IMR-90 (cell line): ENCODE measurements around the gene BACH1. TPM values are rescaled to one million over a fixed set of nuclear protein-coding genes. Genes with fewer than 3 reads are reported as not detected.

Experiments used
- ATAC-seq: fragments of 200-7000 bp; cut with Tn5 transposase; 2 replicates; pipeline ENCODE4 v1.9.1; 2020; ENCODE audit warnings: low read depth, mild to moderate bottlenecking, moderate library complexity
- BruUV-seq: library from RNA; stranded (reverse); fragments of 400-500 nt; replicated peaks from 2 replicates; lab custom pipeline; 2021; lab: Mats Ljungman, UMichigan
- CTCF ChIA-PET: fragments of 300-600 bp; formaldehyde crosslinking; extraction: SDS; loops from one replicate; lab custom pipeline; 2021; ENCODE audit warnings: antibody characterized with exemption; lab: Yijun Ruan, JAX
- POLR2A ChIA-PET: fragments of 300-600 bp; sonication (Branson Sonifier 250); formaldehyde crosslinking; loops from one replicate; lab custom pipeline; 2022; ENCODE audit warnings: antibody characterized with exemption; ENCODE audit not compliant: unreplicated experiment; lab: Charles Lee
- DNase-seq: peaks from one replicate; pipeline ENCODE4 v3.0.0; 2013
- H2AFZ ChIP-seq: replicated peaks from 2 replicates; pipeline ENCODE3; 2013; ENCODE audit warnings: low read length, mild to moderate bottlenecking; ENCODE audit not compliant: poor library complexity
- H2AK5ac ChIP-seq: 2 replicates; pipeline ENCODE4 v1.6.1; 2013; ENCODE audit warnings: low read depth, low read length, inconsistent platforms
- H2AK9ac ChIP-seq: replicated peaks from 2 replicates; pipeline ENCODE3; 2013; ENCODE audit warnings: mild to moderate bottlenecking, low read depth, low read length, moderate library complexity; ENCODE audit not compliant: poor library complexity
- H2BK120ac ChIP-seq: 2 replicates; pipeline ENCODE4 v1.6.1; 2013; ENCODE audit warnings: low read depth, low read length, inconsistent platforms
- H2BK15ac ChIP-seq: 3 replicates; pipeline ENCODE4 v1.6.1; 2013; ENCODE audit warnings: low read depth, low read length, inconsistent platforms
- H2BK20ac ChIP-seq: 2 replicates; pipeline ENCODE4 v1.6.1; 2013; ENCODE audit warnings: low read depth, mild to moderate bottlenecking, inconsistent platforms, low read length, moderate library complexity
- H2BK5ac ChIP-seq: 2 replicates; pipeline ENCODE4 v1.6.1; 2013; ENCODE audit warnings: mild to moderate bottlenecking, low read depth, low read length, inconsistent platforms; ENCODE audit not compliant: poor library complexity, severe bottlenecking
- H3K14ac ChIP-seq: replicated peaks from 2 replicates; pipeline ENCODE4 v1.6.1; 2013; ENCODE audit warnings: low read depth, low read length, inconsistent platforms
- H3K18ac ChIP-seq: 2 replicates; pipeline ENCODE4 v1.6.1; 2013; ENCODE audit warnings: low read depth, low read length, control low read depth
- H3K23ac ChIP-seq: 2 replicates; pipeline ENCODE4 v1.6.1; 2013; ENCODE audit warnings: low read depth, low read length, inconsistent platforms
- H3K27ac ChIP-seq: 2 replicates; pipeline ENCODE4 v1.5.1; 2013; ENCODE audit warnings: mild to moderate bottlenecking, control low read depth, low read length; ENCODE audit not compliant: insufficient read depth
- H3K27me3 ChIP-seq: 2 replicates; pipeline ENCODE4 v1.6.1; 2013; ENCODE audit warnings: low read length; ENCODE audit not compliant: control insufficient read depth, insufficient read depth
- H3K36me3 ChIP-seq: 2 replicates; pipeline ENCODE4 v1.6.1; 2013; ENCODE audit warnings: low read length, mixed read lengths; ENCODE audit not compliant: control insufficient read depth, insufficient read depth
- H3K4ac ChIP-seq: 2 replicates; pipeline ENCODE4 v1.6.1; 2013; ENCODE audit warnings: low read depth, low read length, inconsistent platforms
- H3K4me1 ChIP-seq: 2 replicates; pipeline ENCODE4 v1.6.1; 2013; ENCODE audit warnings: low read length, mixed read lengths; ENCODE audit not compliant: control insufficient read depth, insufficient read depth
- H3K4me2 ChIP-seq: 2 replicates; pipeline ENCODE4 v1.6.1; 2013; ENCODE audit warnings: low read depth, mild to moderate bottlenecking, control low read depth, low read length, moderate library complexity
- H3K4me3 ChIP-seq: 2 replicates; pipeline ENCODE4 v1.5.1; 2013; ENCODE audit warnings: low read depth, mild to moderate bottlenecking, control low read depth, low read length, moderate library complexity; ENCODE audit not compliant: insufficient read depth
- H3K56ac ChIP-seq: 2 replicates; pipeline ENCODE4 v1.6.1; 2013; ENCODE audit warnings: low read length, inconsistent platforms; ENCODE audit not compliant: insufficient read depth; ENCODE audit errors: extremely low read depth
- H3K79me1 ChIP-seq, 2 experiments: 2 replicates each; pipeline ENCODE4 v1.6.1; 2013; ENCODE audit warnings: low read length in 2 of 2, inconsistent platforms in 1 of 2, low read depth in 1 of 2
- H3K9ac ChIP-seq: 2 replicates; pipeline ENCODE4 v1.6.1; 2013; ENCODE audit warnings: low read depth, low read length, control low read depth
- H3K9me1 ChIP-seq: 2 replicates; pipeline ENCODE4 v1.6.1; 2013; ENCODE audit warnings: low read length, inconsistent platforms; ENCODE audit not compliant: insufficient read depth
- H3K9me3 ChIP-seq: 2 replicates; pipeline ENCODE4 v1.6.1; 2013; ENCODE audit warnings: low read length; ENCODE audit not compliant: control insufficient read depth, insufficient read depth
- H4K20me1 ChIP-seq: 2 replicates; pipeline ENCODE4 v1.6.1; 2013; ENCODE audit warnings: low read length, inconsistent platforms; ENCODE audit not compliant: insufficient read depth
- H4K5ac ChIP-seq: 2 replicates; pipeline ENCODE4 v1.6.1; 2013; ENCODE audit warnings: mild to moderate bottlenecking, low read depth, low read length, control low read depth
- H4K8ac ChIP-seq, 2 experiments: 2 replicates each; pipeline ENCODE4 v1.6.1; 2013; ENCODE audit warnings: low read depth in 2 of 2, low read length in 2 of 2, control low read depth in 1 of 2, inconsistent platforms in 1 of 2
- H4K91ac ChIP-seq: 2 replicates; pipeline ENCODE4 v1.6.1; 2013; ENCODE audit warnings: low read depth, low read length, inconsistent platforms; ENCODE audit not compliant: insufficient read depth
- BHLHE40 ChIP-seq: fragments of 150-350 bp; IDR thresholded peaks from 2 replicates; pipeline ENCODE4 v1.6.1; 2016; ENCODE audit warnings: mild to moderate bottlenecking, low read depth, low read length
- CEBPB ChIP-seq: IDR thresholded peaks from 2 replicates; pipeline ENCODE4 v1.6.1; 2012; ENCODE audit warnings: low read depth, low read length, improper control_type of control experiment
- CHD1 ChIP-seq: IDR thresholded peaks from 2 replicates; pipeline ENCODE4 v1.6.1; 2012; ENCODE audit warnings: low read depth, low read length, improper control_type of control experiment
- MAZ ChIP-seq: IDR thresholded peaks from 2 replicates; pipeline ENCODE4 v1.6.1; 2012; ENCODE audit warnings: low read depth, mild to moderate bottlenecking, low read length, improper control_type of control experiment, moderate library complexity, borderline replicate concordance
- MXI1 ChIP-seq: IDR thresholded peaks from 2 replicates; pipeline ENCODE4 v1.6.1; 2012; ENCODE audit warnings: low read depth, mild to moderate bottlenecking, low read length, moderate library complexity, borderline replicate concordance
- POLR2A ChIP-seq: IDR thresholded peaks from 2 replicates; pipeline ENCODE4 v1.6.1; 2012; ENCODE audit warnings: mild to moderate bottlenecking, low read depth, low read length
- RAD21 ChIP-seq: IDR thresholded peaks from 2 replicates; pipeline ENCODE4 v1.6.1; 2012; ENCODE audit warnings: low read length, improper control_type of control experiment
- RCOR1 ChIP-seq: IDR thresholded peaks from 2 replicates; pipeline ENCODE4 v1.6.1; 2012; ENCODE audit warnings: mild to moderate bottlenecking, low read length, improper control_type of control experiment; ENCODE audit not compliant: insufficient replicate concordance
- RFX5 ChIP-seq: IDR thresholded peaks from 2 replicates; pipeline ENCODE4 v1.8.0; 2012; ENCODE audit warnings: low read depth, mild to moderate bottlenecking, low read length, moderate library complexity
- SMC3 ChIP-seq: fragments of 150-350 bp; IDR thresholded peaks from 2 replicates; pipeline ENCODE4 v1.6.1; 2016; ENCODE audit warnings: low read depth, mild to moderate bottlenecking, antibody characterized with exemption, low read length, moderate library complexity
- WGBS, 2 experiments: methylation state at CpG; one replicate each; pipeline versions ENCODE4 v1.1.5 to v1.1.7; 2013; ENCODE audit warnings: missing lambda C conversion rate in 2 of 2; ENCODE audit not compliant: insufficient read length in 1 of 2; ENCODE audit errors: extremely low coverage in 2 of 2; 5-methylcytosine and 5-hydroxymethylcytosine counted together
- dilution Hi-C: fragments of 300-500 bp; cut with HindIII; formaldehyde crosslinking; loops from one replicate; pipeline ENCODE4 v1.14.3; 2018; ENCODE audit warnings: low sequenced_read_pairs; ENCODE audit not compliant: unreplicated experiment
- in situ Hi-C: fragments of 300-500 bp; cut with MboI; formaldehyde crosslinking; loops from 3 replicates; pipeline ENCODE4 v1.14.3; 2019; ENCODE audit warnings: low sequenced_read_pairs, inconsistent platforms, mixed read lengths
- intact Hi-C: fragments of 100-400 bp; cut with micrococcal nuclease; formaldehyde crosslinking; loops from 2 replicates; pipeline ENCODE4 v1.10.0; 2022
- polyA plus RNA-seq, 3 experiments: library from polyadenylated mRNA; depleted of rRNA; stranded (reverse); fragments of >200 nt; gene quantifications; 2 replicates each; pipeline ENCODE4 v1.2.3, GENCODE V29; 2012; ENCODE audit warnings: low replicate concordance in 1 of 3
- total RNA-seq: library from RNA; depleted of rRNA; stranded (reverse); fragments of >200 nt; gene quantifications from 2 replicates; pipeline ENCODE4 v1.2.3, GENCODE V29; 2012
- TF ChIP-seq, protein P1 (sequence below): fragments of 150-350 bp; IDR thresholded peaks from 2 replicates; pipeline ENCODE4 v1.6.1; 2017; ENCODE audit warnings: mild to moderate bottlenecking, antibody characterized with exemption, low read length, low read depth

Gene BACH1
- total and polyA plus RNA-seq, 2 of the 4 experiments (the other 2 are of a cell fraction): 23.1 to 108 TPM

GRCh38 chr21:29377266-29377665 is 78.5 kb downstream of the BACH1 start:
- no peak for ATAC-seq

More at GRCh38 chr21:29377266-29377665, 78.5 kb downstream of the BACH1 start:
- H3K36me3 ChIP-seq: peaks cover 2% of the 10 kb centered on the region
- H3K4me1 ChIP-seq: peaks cover 15% of the 10 kb centered on the region
- no TSS peak for BruUV-seq
- H3K27ac ChIP-seq: no peak overlapping the region
- H2BK15ac ChIP-seq: no peak overlapping the region
- H3K4me3 ChIP-seq: no peak overlapping the region
- TF ChIP-seq SMC3 (no peak), CEBPB (no peak), RCOR1 (no peak), RFX5 (no peak), POLR2A (no peak), CHD1 (no peak), BHLHE40 (no peak), MXI1 (no peak), MAZ (no peak), RAD21 (no peak)
- TF ChIP-seq, protein P1, sequence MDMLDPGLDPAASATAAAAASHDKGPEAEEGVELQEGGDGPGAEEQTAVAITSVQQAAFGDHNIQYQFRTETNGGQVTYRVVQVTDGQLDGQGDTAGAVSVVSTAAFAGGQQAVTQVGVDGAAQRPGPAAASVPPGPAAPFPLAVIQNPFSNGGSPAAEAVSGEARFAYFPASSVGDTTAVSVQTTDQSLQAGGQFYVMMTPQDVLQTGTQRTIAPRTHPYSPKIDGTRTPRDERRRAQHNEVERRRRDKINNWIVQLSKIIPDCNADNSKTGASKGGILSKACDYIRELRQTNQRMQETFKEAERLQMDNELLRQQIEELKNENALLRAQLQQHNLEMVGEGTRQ: no peak
- no peak overlapping the region for H3K14ac ChIP-seq
- 92% methylated on average over 2 of the region's 4 CpGs; no CpG with 5 or more reads in 1 of the 2 experiments for WGBS, 2 experiments
- H3K56ac ChIP-seq: no peak overlapping the region
- no peak overlapping the region for H3K18ac ChIP-seq
- H4K20me1 ChIP-seq: no peaks in the 10 kb centered on the region
- intact Hi-C loops (no loop called here), in situ Hi-C loops (no loop called here), dilution Hi-C loops (no loop called here)
- H4K8ac ChIP-seq: no peak overlapping the region
- H2AFZ ChIP-seq: no peak overlapping the region
- no peak overlapping the region for H2BK5ac ChIP-seq
- H2BK20ac ChIP-seq: no peak overlapping the region
- no peaks in the 10 kb centered on the region for H3K9me3 ChIP-seq
- no peak overlapping the region for H3K4me2 ChIP-seq
- H2BK120ac ChIP-seq: no peak overlapping the region
- ChIA-PET POLR2A (no interaction called here), CTCF (interaction anchor here (1.1 to 1.3 kb wide), 2 partner anchors 213 to 305 kb away, joined by 3 to 4 read pairs; no protein-coding TSS in a partner anchor)
- H4K5ac ChIP-seq: no peak overlapping the region
- no peak for DNase-seq
- peak overlapping the region; percentile 16; the same call in 1 of the 2 replicates for H4K91ac ChIP-seq
- no peak overlapping the region for H3K23ac ChIP-seq
- no peak overlapping the region for H2AK9ac ChIP-seq
- H2AK5ac ChIP-seq: no peak overlapping the region
- H3K79me1 ChIP-seq: peaks cover 5 to 21% of the 10 kb centered on the region in 2 experiments; a peak in 1 of 4 replicates
- H3K9me1 ChIP-seq: peaks cover 6% of the 10 kb centered on the region; the same call in 1 of the 2 replicates
- H3K9ac ChIP-seq: no peak overlapping the region
- H3K27me3 ChIP-seq: no peaks in the 10 kb centered on the region
- H3K4ac ChIP-seq: no peak overlapping the region
